HFF-Myc (cell line): Measurements from ENCODE around the gene VSNL1.

Source experiments
- DNase-seq: peaks from one replicate; pipeline ENCODE4 v3.0.0-alpha.2; 2011; ENCODE audit warnings: low read depth; ENCODE audit errors: extremely low read depth
- H3K4me3 ChIP-seq: replicated peaks from 2 replicates; pipeline ENCODE4 v1.5.1; 2011; ENCODE audit warnings: low read depth, mild to moderate bottlenecking, control low read depth, low read length
- CTCF ChIP-seq: IDR thresholded peaks from 2 replicates; pipeline ENCODE4 v1.5.1; 2012; ENCODE audit warnings: mild to moderate bottlenecking, low read depth, low read length, control low read depth; ENCODE audit errors: missing control alignments

The VSNL1 gene

GRCh38 chr2:17615728-17616351 is 75.3 kb downstream of the VSNL1 start:
- DNase-seq: peak; percentile 42
- no peak overlapping the region for H3K4me3 ChIP-seq
- no peak for TF ChIP-seq CTCF

- no peak for DNase-seq
- TF ChIP-seq CTCF: no peak
- no peak overlapping the region for H3K4me3 ChIP-seq
These were observed 75.9 kb downstream of the VSNL1 start for GRCh38 chr2:17616405-17616804.

GRCh38 chr2:17617516-17617915 is 77.0 kb downstream of the VSNL1 start:
- DNase-seq: no peak
- no peak overlapping the region for H3K4me3 ChIP-seq
- no peak for TF ChIP-seq CTCF

GRCh38 chr2:17617955-17618354 is 77.5 kb downstream of the VSNL1 start:
- no peak for TF ChIP-seq CTCF

GRCh38 chr2:17620280-17620679 is 79.8 kb downstream of the VSNL1 start:
- H3K4me3 ChIP-seq: no peak overlapping the region
- TF ChIP-seq CTCF: no peak
- peak; percentile 30 for DNase-seq

More at GRCh38 chr2:17617955-17618354, 77.5 kb downstream of the VSNL1 start:
- DNase-seq: no peak
- no peak overlapping the region for H3K4me3 ChIP-seq

- no peak overlapping the region for H3K4me3 ChIP-seq
- TF ChIP-seq CTCF: no peak
- no peak for DNase-seq
These were observed 80.3 kb downstream of the VSNL1 start for GRCh38 chr2:17620841-17621240.

GRCh38 chr2:17621781-17622180 is 81.3 kb downstream of the VSNL1 start:
- no peak for DNase-seq
- no peak for TF ChIP-seq CTCF
- H3K4me3 ChIP-seq: no peak overlapping the region
